HG02571 (cell line): ENCODE data around the gene HS3ST6.
A peak's percentile ranks its signal among the peaks of the same experiment; 100 is the strongest.
"Not testable (repeated sequence)": the region's sequence is repeated elsewhere in the genome, so short reads cannot be mapped to it uniquely, and the experiment has no call there.

ENCODE experiments used
- ATAC-seq: cut with Tn5 transposase; IDR thresholded peaks from one replicate; pipeline ENCODE4 v1.9.1; 2021; ENCODE audit warnings: mild to moderate bottlenecking, moderate library complexity; ENCODE audit not compliant: unreplicated experiment

The HS3ST6 gene

DNA sequence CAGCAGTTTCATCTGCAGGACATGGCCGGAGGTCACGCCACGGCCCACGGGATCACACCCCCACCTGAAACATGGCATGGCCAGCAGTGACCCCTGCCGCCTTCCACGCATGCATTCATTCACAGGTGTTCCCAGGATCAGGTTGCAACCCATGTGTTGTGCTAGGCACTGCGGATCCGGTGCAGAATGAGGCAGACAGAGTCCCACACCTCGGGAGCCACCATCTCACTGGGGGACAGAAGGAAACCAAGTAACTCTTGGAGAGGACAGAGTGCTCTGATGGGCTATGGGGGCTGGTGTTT, 29.1 kb upstream of the HS3ST6 start:
- no peak for ATAC-seq

DNA sequence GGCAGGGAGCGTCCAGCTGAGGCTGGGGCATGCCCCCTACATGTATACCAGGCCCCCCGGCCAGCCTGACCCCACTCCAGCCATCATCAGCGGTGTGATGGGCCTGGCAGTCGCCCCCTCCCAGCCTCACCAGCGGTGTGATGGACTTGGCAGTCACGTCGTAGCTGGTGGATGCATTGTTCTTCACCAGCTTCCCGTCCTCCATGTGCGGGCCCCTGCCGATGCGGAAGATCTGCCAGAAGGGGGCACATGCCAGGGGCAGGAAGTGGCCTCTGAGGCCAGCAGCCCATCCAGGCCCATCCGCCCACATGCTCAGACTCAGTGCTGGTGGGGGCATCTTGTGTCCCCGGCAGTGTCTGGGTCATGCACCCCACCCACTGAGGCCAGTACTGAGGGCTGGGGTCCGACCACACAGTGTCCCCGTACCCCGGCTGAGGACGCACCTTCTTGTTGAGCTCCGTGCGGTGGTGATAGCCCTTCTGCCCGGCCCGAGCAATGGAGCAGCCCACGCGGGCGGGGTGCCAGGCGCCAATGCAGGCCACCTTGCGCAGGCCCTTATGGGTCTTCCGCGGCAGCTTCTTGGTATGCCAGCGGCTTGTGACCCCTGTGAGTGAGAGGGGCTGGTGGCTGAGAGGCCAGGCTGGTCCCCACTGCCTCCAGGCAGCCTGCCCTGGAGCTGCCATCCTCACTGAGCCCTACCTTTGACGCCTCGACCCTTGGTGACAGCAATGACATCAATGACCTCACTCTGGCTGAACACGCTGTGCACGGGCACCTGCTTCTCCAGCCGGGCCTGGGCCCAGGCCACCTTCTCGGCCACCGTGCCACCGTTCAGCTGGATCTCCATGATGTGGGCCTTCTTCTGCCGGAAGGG, 28.5 kb upstream of the HS3ST6 start:
- ATAC-seq, result no peak

- ATAC-seq, result no peak
These were observed 27.6 kb upstream of the HS3ST6 start for GRCh38 chr16:1945559-1946391.

- no peak for ATAC-seq
These were observed 26.5 kb upstream of the HS3ST6 start for GRCh38 chr16:1944612-1945199.

DNA sequence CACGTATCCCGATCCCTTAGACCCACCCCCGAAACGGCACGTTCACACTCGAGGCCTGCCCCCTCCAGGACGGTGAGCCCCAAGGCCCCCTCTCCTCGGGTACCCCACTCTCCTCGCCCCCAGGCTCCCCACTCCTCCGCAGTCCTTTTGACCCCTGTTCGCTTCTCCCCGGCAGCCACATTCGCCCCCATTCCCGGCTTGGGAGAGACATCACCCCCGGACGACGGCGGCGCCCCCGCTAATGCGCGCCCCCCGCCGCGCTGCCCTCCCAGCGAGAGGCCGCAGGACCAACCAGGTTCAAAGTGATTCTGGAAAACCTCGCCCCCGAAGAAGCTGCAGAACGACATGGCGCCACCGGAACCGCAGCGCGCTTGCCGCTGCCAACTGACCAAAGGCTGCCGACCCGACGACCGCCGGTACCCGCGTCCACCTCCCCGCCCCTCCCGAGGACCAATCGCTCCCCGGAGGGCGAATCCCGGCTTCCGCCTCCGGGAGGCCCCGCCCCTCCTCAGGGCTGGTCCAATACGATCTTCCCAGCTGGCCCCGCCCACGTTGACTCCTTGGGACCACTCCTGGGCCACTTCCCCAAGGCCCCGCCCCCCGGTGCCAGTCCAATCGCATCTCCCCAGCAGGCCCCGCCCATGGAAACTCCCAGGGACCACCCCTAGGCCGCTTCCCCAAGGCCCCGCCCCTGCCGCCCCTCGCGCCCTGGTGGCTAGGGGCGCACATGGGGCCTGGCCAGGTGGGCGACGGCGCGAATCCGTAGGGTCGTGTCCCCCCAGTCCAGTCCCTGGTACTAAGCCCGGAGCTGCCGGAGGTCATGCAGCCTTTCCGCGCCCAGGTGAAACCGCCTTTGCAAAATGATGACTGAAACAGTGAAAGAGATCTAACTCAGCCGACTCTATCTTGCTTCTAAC, 24.9 kb upstream of the HS3ST6 start, which contains the start of gene MSRB1:
MSRB1 (minus strand) TSS at position 390 of the 917 bp plus-strand sequence; CDS start at position 347, 43 bp downstream.
- peak; percentile 89 for ATAC-seq

- no peak for ATAC-seq
These were observed 24.0 kb upstream of the HS3ST6 start for GRCh38 chr16:1942047-1942809.

GRCh38 chr16:1941162-1942046, 23.2 kb upstream of the HS3ST6 start:
- no peak for ATAC-seq

- no peak for ATAC-seq
These were observed 22.3 kb upstream of the HS3ST6 start for GRCh38 chr16:1940273-1941161.

DNA sequence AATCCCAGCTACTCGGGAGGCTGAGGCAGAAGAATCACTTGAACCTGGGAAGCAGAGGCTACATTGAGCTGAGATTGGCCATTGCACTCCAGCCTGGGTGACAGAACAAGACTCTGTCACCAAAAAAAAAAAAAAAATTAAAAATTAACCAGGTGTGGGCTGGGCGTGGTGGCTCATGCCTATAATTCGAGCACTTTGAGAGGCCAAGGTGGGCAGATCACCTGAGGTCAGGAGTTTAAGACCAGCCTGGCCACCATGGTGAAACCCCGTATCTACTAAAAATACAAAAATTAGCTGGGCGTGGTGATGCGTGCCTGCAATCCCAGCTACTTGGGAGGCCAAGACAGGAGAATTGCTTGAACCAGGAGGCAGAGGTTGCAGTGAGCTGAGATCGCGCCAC, 21.6 kb upstream of the HS3ST6 start:
- ATAC-seq, result not testable (repeated sequence)

DNA sequence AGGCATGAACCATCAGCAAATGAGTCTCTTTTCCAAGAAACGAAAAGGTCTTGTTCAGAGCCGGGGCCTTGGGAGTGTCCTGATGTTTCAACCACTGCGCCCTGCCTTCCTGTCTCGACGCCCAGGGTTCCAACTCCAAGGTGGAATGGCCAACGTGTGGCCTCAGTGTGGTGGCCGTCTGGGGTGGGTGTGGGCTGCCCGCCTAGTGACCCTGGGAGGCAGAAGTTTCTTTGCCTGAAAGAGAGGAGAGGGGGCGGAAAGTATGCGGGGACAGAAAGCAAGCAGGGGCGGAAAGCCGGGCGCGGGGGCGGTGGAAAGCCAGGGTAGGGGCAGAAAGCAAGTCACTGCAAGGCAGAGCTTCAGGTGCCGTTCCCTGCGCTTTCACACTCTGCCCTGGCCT, 20.7 kb upstream of the HS3ST6 start:
- ATAC-seq, result no peak

GRCh38 chr16:1938316-1938715, 20.1 kb upstream of the HS3ST6 start:
- ATAC-seq, result no peak

- ATAC-seq, result no peak
These were observed 18.8 kb upstream of the HS3ST6 start for GRCh38 chr16:1936945-1937479.

DNA sequence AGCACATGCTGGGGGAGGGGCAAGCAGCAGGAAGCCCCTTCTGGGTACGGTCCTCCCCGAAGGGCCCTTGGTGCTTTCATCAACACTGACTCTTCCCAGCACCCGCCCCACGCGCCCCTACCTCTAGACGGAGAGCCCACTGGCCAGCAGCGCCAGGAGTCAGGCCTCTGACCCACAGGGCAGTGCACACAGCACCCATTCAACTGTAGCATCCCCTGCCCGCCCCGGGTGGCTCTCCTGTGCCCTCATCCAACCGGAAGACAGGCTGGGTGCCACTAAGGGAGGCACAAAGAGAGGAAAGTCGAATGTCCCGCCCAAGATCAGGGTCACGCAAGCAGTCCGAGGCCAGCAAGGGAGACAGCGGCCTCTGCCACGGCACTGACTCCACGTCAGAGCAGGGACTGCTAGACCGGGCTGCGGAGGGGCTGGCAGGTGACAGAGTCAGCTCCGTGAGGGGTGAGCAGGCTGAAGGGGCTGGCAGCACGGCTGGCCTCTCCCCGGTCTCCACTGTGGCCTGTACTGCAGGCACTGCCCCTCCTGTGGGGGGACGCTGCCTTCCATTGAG, 15.0 kb upstream of the HS3ST6 start:
- ATAC-seq, result no peak

DNA sequence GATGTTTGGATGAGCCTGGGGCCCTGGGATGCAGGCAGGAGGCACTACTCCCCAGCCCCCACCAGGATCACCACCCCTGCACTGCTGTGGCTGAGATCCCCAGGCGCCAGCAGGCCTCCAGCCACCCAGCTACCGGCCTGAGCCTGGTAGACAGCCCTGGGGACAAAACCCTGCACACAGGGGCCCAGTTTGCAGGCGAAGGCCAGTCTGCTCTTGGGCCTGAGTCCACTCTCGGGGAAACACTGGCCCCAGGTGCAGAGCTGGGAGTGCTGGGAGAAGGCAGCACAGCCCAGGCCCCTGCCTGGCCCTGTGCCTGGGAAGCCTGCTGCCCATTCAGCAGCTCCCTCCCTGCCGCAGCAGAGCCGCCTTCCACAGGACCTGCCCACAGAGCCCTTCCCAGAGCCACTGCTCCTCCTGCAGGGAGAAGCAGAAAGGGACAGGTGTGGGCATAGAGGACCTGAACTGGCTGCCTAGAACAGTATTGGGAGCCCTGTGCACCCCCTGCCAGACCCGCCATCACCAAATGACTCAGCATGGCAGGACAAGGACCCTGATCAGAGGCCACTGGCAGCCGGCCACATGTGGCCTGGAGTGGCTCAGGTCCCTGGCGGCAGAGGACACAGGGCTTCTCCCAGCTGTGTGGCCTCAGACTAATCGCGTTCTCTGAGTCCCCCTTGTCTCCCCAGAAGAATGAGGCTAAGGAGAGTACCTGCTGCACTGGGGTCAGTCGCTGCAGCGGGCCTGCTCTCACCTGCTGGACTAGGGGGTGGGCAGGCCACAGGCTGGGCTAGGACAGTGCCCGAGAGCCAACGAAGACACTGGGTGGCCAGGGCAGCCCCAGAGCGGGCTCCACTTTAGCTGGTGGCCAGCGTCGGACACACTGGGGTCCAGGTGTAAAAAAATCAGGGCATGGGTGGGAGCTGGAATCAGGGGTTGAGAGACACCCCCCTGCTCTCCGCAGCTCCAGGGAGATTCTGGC, 14.1 kb upstream of the HS3ST6 start:
- no peak for ATAC-seq

- ATAC-seq, result no peak
These were observed 12.1 kb upstream of the HS3ST6 start for GRCh38 chr16:1930338-1930720.
